ENCODE data around the gene LOXHD1.

Gene LOXHD1

GRCh38 chr18:46474487-46475389 is 182.3 kb downstream of the LOXHD1 start:
- DNase-seq, result no peak

DNA sequence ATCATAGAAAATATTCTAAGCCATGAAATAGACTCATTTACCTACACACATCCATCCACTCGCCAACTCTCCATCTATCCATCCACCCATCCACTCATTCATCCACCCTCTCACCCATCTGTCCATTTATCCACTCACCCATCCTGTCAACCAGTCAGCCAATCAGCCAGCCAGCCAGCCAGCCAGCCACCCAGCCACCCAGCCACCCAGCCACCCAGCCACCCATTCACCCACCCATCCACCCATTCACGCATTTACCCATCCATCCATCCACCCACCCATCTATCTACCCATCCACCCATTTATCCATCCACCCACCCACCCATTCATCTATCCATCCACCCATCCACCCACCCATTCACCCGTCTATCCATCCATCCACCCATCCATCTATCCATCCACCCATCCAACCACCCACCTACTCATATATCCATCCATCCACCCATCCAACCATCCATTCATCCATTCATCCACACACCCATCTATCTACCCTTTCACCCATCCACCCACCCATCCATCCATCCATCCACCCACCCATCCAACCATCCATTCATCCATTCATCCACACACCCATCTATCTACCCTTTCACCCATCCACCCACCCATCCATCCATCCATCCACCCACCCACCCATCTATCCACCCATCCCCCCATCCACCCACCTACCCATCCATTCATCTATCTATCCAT is 185.1 kb downstream of the LOXHD1 start:
- DNase-seq, result no peak

DNA sequence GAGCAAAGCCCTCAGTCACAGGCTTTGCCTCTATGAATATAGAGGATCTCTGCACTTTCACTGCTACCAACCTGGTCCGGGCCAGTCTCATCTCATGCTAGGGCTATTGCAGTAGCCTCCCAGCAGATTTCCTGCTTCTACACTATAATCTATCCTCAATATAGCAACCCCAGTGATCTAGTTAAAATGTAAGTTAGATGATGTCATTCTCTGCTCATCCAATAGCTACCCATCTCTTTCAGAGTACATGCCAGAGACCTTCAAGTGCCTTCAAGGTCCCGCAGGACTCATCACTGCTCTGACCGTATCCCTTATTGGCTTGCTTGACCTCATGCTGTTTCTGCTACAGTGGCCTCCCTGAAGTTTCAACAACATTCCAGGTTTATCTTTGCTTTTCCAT is 186.3 kb downstream of the LOXHD1 start:
- DNase-seq, result no peak

- DNase-seq, result no peak
Observed at GRCh38 chr18:46469186-46469915, 187.7 kb downstream of the LOXHD1 start.

GRCh38 chr18:46468426-46469180 is 188.4 kb downstream of the LOXHD1 start:
- DNase-seq, result no peak

DNA sequence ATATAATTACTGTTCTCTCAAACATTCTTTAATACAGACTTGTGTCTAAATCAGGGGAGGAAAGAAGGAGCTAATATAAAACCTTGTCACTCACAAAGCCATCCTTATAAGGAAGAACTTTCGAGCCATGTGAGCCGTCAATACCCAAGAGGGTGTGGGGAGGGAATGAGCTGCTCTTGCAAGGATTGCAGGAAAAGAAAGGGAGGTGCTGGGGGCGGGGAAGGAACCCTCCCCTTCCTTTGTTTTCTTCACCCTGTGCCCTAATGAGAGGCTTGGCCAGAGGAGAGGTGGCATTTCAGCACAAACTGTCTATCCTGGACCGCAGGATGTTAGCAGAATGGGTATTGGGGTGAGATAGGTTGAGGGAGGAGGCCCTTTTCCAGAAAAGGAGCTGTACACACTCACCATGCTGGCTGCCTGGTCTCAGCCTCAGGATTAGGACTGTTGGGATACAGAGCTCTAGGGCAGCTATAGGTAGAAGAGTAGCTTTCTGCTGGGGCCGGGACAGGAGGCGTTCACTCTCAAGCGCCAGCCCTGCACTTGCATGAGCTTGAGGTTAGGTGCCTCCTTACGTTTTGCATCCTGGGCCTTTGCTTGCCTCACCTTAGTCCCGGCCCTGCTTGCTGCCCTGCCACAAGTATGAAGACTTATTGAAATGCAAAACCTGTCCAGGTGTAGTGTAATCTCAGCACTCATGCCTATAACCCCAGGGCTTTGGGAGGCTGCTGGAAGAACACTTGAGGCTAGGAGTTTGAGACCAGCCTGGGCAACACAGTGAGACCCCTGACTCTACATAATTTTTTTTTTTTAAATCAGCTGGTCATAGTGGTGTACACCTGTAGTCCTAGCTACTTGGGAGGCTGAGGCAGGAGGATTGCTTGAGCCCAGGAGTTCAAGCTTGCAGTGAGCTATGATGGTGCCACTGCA is 190.5 kb downstream of the LOXHD1 start:
- DNase-seq, result no peak

DNA sequence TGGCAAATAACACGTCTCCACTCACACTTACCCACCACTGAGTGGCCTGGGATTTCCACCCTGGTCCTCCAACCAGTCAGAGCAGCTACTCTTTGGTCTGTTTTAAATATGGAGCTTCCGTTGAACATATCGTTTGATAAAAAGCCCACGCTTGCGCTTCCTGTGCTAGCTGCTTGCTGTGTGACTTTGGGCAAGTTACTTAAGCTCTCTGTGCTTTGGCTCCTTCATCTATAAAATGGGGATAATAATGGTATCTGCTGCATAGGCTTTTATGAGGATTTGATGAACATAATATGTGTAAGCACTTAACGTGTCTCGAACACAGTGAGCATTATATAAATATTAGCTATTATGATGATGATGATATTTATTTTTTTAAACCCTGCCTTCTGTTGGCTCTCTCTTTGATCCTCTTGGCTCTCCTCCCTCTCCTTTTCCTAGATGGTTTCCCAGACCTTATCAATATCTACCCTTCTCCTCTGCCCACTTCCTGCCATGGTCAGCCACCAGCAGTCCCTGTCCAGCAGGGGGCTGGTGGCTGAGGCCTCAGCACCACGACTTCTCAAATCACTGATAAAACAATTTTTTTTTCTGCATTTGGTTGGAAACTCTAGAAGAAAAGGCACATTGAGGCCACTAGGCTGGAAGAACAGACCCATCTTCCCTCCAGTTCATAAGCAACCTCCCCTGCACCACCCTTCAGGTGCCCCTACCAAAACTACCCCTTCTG is 191.9 kb downstream of the LOXHD1 start:
- no peak for DNase-seq

DNA sequence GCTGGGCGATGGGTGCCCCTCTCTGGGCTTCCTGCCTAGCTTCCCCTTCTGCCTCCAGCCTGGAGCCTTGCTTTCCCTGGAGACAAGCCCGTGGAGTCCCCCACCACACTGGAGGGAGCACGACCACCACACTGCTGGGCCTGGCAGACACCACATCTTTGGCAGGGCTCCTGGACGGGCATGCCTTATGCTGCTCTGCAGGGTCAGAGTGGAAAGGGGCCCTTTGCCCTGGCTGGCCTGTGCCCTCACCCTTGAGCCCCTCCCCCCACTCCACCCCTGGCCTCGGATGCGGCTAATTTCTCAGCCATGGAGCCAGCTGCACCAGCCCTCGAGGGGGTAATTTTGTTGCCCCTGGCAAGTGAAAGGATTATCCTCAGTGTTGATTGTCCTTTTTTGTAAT is 194.5 kb downstream of the LOXHD1 start:
- DNase-seq, result no peak

DNA sequence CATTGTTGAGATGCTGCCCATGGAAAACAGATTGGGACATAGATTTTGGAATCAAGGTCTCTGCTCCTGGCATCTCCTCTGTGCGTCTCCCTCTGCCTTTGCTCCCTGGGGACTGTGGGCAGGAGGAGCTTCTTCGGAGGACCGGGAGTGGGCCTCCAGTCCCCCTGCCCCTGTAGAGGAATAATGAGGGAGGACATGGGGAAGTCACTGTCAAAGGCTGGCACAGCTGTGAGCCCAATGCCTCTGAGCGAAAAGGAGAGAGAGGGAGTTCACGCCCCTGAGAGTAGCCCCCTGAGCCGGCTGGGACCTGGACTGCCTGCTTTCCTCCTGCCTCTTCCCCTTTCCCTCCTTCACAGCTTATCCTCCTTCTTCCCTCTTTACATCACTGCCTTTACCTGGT is 195.0 kb downstream of the LOXHD1 start:
- DNase-seq, result no peak

DNA sequence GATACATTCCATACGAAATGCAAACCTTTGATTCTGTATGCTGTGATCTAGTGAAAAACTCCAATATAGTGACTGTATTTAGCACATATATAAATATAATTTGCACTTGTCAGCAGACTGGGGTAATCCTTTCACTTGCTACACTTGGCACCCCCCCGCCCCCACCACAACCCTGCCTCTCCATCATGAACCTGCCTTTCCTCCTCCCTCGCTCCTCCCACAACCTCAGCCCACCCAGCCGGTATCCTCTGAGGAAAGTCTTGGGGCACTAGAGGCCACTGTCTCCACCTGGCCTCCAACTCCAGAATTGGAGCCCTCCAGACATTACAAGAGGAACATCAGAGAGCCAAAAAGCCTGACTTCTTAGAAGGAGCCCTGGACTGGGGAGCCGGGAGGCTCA is 196.3 kb downstream of the LOXHD1 start:
- DNase-seq, result no peak

DNA sequence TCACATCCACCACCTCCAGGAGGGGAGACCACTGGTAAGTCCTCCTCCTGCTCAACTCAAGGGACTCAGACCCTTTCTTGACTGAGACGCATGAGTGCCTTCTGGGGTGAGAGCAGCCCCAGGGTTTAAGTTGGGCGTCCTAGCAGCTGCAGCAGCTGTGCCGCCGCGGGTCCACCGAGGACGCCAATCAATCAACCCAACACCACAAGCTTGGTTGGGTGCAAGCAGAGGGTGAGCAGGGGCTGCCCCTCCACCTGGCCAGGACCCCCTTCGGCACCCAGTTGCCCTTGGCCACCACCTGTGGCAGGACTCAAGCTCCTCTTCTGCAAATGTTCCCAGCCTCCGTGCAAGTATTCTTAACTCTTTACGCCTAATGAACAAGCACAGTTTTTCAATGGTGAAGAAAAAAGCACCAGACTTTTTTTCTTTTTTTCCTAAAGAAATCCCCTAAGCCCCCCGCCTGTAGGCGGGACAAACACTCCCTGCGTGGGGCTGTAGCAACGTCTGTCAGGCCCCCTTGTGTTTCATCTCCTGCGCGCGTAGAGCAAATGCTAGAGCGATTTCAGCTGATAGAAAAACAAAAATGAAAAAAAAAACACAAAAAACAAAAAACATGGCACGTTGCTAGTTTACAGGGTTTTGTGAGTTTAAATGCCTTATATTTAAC is 197.1 kb downstream of the LOXHD1 start:
- DNase-seq, result no peak

DNA sequence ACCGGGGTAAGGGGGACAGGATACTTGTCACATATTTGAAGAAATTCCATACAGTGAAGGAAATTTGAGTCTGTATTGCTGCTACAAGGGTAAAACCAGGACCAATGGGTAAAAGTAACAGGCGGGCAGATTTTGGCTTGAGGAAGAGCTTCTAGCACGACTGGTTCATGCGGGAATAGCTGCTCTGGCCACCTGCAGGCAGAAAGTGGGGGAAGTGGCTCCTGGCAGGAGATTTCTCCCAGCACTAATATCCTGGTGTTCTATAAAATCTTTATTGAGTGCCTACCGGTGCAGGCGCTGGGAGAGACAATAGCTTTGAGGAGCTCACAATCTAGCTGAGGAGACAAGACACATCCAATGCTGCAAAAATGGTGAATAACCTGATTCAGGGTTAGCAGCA is 198.5 kb downstream of the LOXHD1 start:
- DNase-seq, result no peak

GRCh38 chr18:46456691-46457090 is 200.3 kb downstream of the LOXHD1 start:
- DNase-seq, result no peak

DNA sequence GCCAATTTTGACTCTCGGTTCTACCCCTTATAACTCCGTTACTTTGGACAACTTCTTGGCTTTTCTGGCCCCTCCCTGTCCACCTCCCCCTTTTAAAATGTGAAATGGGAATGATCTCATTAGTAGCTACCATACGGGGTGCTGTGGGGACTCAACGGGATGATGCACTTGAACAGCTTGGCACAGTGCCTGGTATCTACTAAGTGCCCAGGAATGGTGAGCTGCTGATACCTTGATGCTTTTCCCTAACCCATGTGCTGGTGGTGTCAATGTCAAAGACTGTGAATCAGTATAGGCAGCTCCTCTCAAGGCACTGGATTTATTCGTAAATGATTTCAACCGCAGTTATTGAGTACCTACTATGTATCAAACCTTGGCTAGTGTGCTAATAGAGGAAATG is 204.2 kb downstream of the LOXHD1 start:
- DNase-seq, result no peak

DNA sequence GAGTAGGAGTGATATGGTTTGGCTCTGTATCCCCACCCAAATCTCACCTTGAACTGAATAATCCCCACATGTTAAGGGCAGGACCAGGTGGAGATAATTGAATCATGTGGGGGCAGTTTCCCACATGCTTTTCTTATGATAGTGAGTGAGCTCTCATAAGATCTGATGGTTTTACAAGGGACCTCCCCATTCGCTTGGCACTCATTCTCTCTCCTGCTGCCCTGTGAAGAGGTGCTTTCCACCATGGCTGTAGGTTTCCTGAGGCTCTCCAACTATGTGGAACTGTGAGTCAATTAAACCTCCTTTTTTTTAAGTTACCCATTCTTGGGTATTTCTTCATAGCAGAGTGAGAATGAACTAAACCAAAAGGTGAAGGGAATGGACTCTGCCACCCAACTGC is 207.5 kb downstream of the LOXHD1 start:
- DNase-seq, result no peak

DNA sequence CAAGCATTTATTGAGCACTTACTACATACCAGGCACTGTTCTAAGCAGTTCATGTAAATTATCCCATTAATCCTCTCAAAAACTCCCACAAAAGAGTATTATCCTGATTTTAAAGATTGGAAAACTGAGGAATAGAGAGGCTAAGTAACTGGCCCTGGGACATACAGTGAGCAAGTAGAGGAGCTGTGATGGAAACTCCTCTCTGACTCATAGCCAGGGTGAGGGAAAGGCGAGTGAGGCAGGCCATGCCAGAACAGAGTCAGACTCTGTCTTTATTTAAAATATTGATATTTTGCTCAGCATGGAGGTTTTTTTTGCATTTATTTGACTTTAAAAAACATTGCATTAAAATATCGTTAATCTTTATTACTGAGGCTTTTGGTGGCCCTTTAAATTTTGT is 208.0 kb downstream of the LOXHD1 start:
- no peak for DNase-seq

DNA sequence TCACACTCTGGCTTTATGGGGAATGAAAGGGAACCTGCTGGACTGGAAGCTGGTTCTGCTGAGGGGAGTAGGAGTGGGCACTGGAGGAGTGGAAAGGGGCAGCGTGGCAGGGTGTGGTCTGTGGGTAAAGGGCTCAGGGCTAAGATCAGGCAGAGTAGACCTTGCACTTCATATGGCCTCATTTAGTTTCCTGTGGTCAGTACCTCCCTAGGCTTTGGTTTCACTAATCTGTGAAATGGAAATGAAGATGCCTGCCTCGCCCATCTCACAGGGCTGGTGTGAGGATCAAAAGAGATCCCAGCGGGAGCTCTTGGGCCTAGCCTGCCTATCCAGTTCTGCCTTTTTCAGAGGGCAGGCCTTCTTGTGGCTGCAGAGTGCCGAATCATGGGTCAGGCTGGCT is 208.7 kb downstream of the LOXHD1 start:
- DNase-seq, result no peak

DNA sequence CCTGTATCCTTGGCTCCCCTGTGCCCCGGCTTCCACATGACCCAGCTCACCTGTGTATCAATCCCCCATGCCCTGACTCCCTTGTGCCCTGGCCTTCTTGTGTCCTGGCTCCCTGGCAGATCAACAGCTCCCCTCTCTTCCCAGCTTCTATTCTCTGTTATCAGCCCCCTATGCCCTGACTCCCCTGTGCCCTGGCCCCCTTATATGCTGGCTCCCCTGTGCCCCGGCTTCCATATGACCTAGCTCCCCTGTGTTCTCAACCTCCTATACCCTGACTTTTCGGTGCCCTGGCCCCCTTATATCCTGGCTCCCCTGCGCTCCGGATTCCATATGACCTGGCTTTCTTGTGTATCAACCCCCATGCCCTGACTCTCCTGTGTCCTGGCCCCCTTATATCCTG is 209.2 kb downstream of the LOXHD1 start:
- DNase-seq, result no peak

DNA sequence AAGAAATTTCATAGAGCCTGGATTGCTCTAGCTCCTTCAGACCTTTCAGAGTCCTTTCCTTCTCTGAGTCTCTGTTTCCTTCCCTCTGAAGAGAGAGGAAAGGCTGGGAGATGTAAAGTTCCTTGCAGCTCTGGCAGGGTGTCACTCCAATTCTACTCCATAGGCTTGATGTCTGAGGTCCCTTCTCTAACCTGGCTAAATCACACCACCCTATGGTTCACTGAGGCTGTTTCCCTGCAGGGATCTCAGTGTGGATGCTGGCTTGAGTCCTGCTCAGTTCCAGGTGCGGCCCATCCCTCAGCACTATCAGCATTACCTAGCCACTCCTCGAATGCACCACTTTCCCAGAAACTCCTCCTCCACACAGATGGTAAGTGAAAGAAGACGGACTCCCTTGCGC is 209.7 kb downstream of the LOXHD1 start:
- no peak for DNase-seq

DNA sequence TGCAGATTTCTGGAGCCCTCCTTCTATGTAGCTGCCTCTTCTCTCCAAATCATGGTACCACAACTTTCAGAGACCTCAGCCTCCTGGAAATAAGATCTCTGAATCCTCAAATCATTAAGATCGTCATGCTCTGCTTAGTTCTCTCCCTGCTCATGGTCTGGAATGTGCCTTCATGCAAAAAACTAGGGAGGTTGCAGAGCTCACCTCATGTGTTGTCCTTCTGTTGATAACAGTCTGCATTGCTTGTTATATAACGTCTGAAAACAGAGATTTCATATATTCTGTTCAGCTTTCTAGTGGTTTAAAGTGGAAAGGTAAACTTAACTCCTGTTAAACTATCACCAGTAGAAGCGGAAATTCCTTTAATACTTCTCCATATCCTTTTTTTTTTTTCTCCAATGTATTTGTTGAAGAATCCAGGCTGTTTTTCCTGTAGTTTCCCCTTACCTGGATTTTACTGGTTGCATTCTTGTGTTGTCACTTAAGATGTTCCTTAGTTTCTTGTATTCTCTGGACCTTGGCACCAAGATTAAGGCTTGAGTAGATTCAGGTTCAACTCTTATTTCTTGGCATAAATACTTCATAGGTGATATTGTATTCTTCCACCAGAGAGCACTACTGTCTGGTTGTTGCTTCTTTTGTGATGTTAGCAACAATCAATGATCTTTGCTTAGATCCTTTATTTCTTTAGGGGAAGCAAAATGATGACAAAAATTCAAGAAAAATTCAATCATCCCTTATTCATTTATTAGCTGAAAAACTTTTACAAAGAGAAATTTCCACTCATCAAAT is 211.3 kb downstream of the LOXHD1 start:
- DNase-seq, result no peak

All from GF-D8 (cell line).